Measurements from ENCODE around the gene FCER1G. TPM values are rescaled to one million over a fixed set of nuclear protein-coding genes. Genes with fewer than 3 reads are reported as not detected.

Gene FCER1G
- total RNA-seq, 4 donors from 2014 or later, result 32.8 to 145 (median 47.4) TPM

- H3K4me1 ChIP-seq, result peaks cover 6 to 25% (median 19%) of the 10 kb centered on the region in 4 donors
- peaks cover 0 to 7% (median under 1%) of the 10 kb centered on the region in 4 donors for H3K36me3 ChIP-seq
- intact Hi-C loops (cut with DNase I), result no loop called here
- H3K27me3 ChIP-seq, result no peaks in the 10 kb centered on the region
- H3K4me3 ChIP-seq, result no peak overlapping the region
- WGBS, result 51% methylated on average over 2 of the region's 2 CpGs
- TF ChIP-seq POLR2AphosphoS5 (IDR thresholded peaks at IDR 0.05), result no peak
- TF ChIP-seq EP300 (IDR thresholded peaks at IDR 0.05), result no peak
- TF ChIP-seq, protein P1, sequence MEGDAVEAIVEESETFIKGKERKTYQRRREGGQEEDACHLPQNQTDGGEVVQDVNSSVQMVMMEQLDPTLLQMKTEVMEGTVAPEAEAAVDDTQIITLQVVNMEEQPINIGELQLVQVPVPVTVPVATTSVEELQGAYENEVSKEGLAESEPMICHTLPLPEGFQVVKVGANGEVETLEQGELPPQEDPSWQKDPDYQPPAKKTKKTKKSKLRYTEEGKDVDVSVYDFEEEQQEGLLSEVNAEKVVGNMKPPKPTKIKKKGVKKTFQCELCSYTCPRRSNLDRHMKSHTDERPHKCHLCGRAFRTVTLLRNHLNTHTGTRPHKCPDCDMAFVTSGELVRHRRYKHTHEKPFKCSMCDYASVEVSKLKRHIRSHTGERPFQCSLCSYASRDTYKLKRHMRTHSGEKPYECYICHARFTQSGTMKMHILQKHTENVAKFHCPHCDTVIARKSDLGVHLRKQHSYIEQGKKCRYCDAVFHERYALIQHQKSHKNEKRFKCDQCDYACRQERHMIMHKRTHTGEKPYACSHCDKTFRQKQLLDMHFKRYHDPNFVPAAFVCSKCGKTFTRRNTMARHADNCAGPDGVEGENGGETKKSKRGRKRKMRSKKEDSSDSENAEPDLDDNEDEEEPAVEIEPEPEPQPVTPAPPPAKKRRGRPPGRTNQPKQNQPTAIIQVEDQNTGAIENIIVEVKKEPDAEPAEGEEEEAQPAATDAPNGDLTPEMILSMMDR (IDR thresholded peaks at IDR 0.05), result no peak
- TF ChIP-seq POLR2A (IDR thresholded peaks at IDR 0.05; ENCODE audit: low read depth), result no peak
- H3K9me3 ChIP-seq, result no peaks in the 10 kb centered on the region
- no peak for DNase-seq (ENCODE audit: extremely low spot score)
- peak overlapping the region; percentile 47 to 69 (median 59) for H3K27ac ChIP-seq (replicated peaks in 1 of 4)
These were observed 29.3 kb upstream of the FCER1G start for GRCh38 chr1:161185732-161186311.

- H3K36me3 ChIP-seq, result peaks cover 0 to 22% (median 12%) of the 10 kb centered on the region in 4 donors
- WGBS, result 86% methylated on average over 3 of the region's 3 CpGs
- no peak for TF ChIP-seq POLR2AphosphoS5 (IDR thresholded peaks at IDR 0.05)
- no peak for DNase-seq (ENCODE audit: extremely low spot score)
- no peak overlapping the region for H3K4me3 ChIP-seq
- peaks cover 8 to 30% (median 20%) of the 10 kb centered on the region in 4 donors for H3K4me1 ChIP-seq
- intact Hi-C loops (cut with DNase I), result no loop called here
- H3K9me3 ChIP-seq, result no peaks in the 10 kb centered on the region
- H3K27ac ChIP-seq (replicated peaks in 1 of 4), result no peak overlapping the region
- no peaks in the 10 kb centered on the region for H3K27me3 ChIP-seq
These were observed 27.8 kb upstream of the FCER1G start for GRCh38 chr1:161187311-161187710.

DNA sequence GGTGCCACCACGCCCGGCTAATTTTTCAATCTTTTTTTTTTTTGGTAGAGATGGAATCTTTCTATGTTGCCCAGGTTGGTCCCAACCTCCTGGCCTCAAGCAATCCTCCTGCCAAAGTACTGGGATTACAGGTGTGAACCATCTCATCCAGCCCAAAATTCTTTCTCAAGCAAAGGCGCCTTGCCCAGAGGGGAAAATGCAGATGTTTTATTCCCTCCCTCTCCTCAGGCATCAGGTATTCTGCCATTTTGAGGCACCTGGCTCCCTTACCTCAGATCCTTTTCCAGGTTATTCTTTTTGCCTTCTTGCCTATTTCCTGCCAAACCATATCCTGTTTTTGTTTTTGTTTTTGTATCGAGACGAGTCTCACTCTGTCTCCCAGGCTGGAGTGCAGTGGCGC, 26.7 kb upstream of the FCER1G start:
- Histone ChIP-seq H3K36me3 (peaks cover 0 to 32% (median 15%) of the 10 kb centered on the region in 4 donors), H3K4me3 (no peak overlapping the region), H3K9me3 (no peaks in the 10 kb centered on the region), H3K27ac (replicated peaks in 1 of 4) (no peak overlapping the region), H3K4me1 (peaks cover 13 to 34% (median 29%) of the 10 kb centered on the region in 4 donors), H3K27me3 (no peaks in the 10 kb centered on the region)
- 82% methylated on average over 6 of the region's 6 CpGs for WGBS
- no peak for DNase-seq (ENCODE audit: extremely low spot score)
- TF ChIP-seq, protein P1 (IDR thresholded peaks at IDR 0.05), result no peak
- TF ChIP-seq POLR2A (IDR thresholded peaks at IDR 0.05; ENCODE audit: low read depth) (no peak), POLR2AphosphoS5 (IDR thresholded peaks at IDR 0.05) (no peak), EP300 (IDR thresholded peaks at IDR 0.05) (no peak)
- intact Hi-C loops (cut with DNase I), result no loop called here

DNA sequence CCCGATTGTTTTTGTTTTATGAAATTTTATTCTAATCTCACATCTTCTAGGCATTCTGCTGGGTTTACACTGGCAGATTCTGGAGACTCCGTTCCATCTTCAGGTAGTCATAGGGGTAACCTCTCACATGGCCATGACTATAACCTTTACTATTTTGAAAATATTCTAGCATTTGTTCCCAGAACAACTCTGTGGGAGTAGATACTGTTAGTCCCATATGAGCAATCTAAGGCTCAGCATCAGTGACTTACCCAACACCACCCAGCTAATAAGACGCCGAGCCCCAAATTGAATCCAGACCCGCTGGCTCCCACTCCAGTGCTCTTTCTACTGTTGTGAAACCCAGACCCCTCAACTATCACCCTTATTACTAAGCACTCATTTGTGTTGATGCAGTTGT, 26.1 kb upstream of the FCER1G start:
- H3K27me3 ChIP-seq, result no peaks in the 10 kb centered on the region
- intact Hi-C loops (cut with DNase I), result no loop called here
- no peak for DNase-seq (ENCODE audit: extremely low spot score)
- 93% methylated on average over 5 of the region's 5 CpGs for WGBS
- TF ChIP-seq POLR2AphosphoS5 (IDR thresholded peaks at IDR 0.05) (no peak), EP300 (IDR thresholded peaks at IDR 0.05) (no peak), POLR2A (IDR thresholded peaks at IDR 0.05; ENCODE audit: low read depth) (no peak)
- TF ChIP-seq, protein P1 (IDR thresholded peaks at IDR 0.05), result no peak
- no peaks in the 10 kb centered on the region for H3K9me3 ChIP-seq
- H3K4me1 ChIP-seq, result peaks cover 19 to 36% (median 31%) of the 10 kb centered on the region in 4 donors
- no peak overlapping the region for H3K4me3 ChIP-seq
- no peak overlapping the region for H3K27ac ChIP-seq (replicated peaks in 1 of 4)
- H3K36me3 ChIP-seq, result peaks cover 0 to 39% (median 17%) of the 10 kb centered on the region in 4 donors

DNA sequence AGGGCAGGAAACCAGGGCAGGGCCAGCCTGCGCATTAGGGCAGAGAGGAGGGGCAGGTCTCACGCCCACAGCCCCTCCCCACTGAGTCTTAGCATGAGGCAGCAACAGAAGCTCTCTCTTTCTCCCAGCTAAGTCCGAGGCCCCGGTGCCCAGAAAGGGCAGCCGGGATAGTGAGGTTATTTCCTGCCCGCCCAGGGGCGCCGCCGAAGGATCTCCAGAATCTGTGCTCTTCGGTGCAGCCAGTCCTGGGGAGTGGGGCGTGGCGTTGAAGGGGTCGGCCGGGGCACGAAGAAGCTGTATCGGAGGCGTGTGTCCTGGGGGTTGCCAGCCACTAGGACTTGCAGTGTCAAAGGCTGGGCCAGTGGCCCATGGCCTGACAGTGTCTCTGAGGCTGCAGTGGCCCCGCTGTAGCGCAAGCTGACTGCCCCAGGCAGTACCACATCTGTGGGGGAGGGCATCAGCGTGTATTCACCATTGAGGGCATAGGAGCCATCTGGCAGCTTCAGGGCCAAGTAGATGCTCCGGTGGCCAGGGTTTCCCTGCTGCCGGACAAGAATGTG, 24.1 kb upstream of the FCER1G start:
- intact Hi-C loops (cut with DNase I), result loop anchor here (10.0 kb wide), 1 partner anchor 194 kb away; no protein-coding TSS in a partner anchor
- 68% methylated on average over 15 of the region's 22 CpGs for WGBS

More for the DNA sequence above, 24.1 kb upstream of the FCER1G start:
- no peaks in the 10 kb centered on the region for H3K27me3 ChIP-seq
- H3K27ac ChIP-seq (replicated peaks in 1 of 4), result no peak overlapping the region
- H3K36me3 ChIP-seq, result peaks cover 0 to 59% (median 23%) of the 10 kb centered on the region in 4 donors
- TF ChIP-seq, protein P1 (IDR thresholded peaks at IDR 0.05), result no peak
- TF ChIP-seq POLR2A (IDR thresholded peaks at IDR 0.05; ENCODE audit: low read depth) (no peak), EP300 (IDR thresholded peaks at IDR 0.05) (no peak), POLR2AphosphoS5 (IDR thresholded peaks at IDR 0.05) (no peak)
- peaks cover 15 to 41% (median 29%) of the 10 kb centered on the region in 4 donors for H3K4me1 ChIP-seq
- no peak for DNase-seq (ENCODE audit: extremely low spot score)
- H3K4me3 ChIP-seq, result no peak overlapping the region
- no peaks in the 10 kb centered on the region for H3K9me3 ChIP-seq
